HFF-Myc (cell line): ENCODE measurements around the gene MYADML2.

Experiments
- DNase-seq: peaks from one replicate; pipeline ENCODE4 v3.0.0-alpha.2; 2011; ENCODE audit warnings: low read depth; ENCODE audit errors: extremely low read depth
- H3K4me3 ChIP-seq: replicated peaks from 2 replicates; pipeline ENCODE4 v1.5.1; 2011; ENCODE audit warnings: low read depth, mild to moderate bottlenecking, control low read depth, low read length
- CTCF ChIP-seq: IDR thresholded peaks from 2 replicates; pipeline ENCODE4 v1.5.1; 2012; ENCODE audit warnings: mild to moderate bottlenecking, low read depth, low read length, control low read depth; ENCODE audit errors: missing control alignments

Gene MYADML2

GRCh38 chr17:81941484-81942166 is 5.4 kb downstream of the MYADML2 start:
- TF ChIP-seq CTCF: no peak
- H3K4me3 ChIP-seq: no peak overlapping the region
- DNase-seq: no peak

- DNase-seq: no peak
- no peak overlapping the region for H3K4me3 ChIP-seq
- TF ChIP-seq CTCF: no peak
Observed at GRCh38 chr17:81940538-81941483, 6.2 kb downstream of the MYADML2 start.

GRCh38 chr17:81939881-81940385 is 7.1 kb downstream of the MYADML2 start:
- no peak for DNase-seq
- no peak for TF ChIP-seq CTCF
- H3K4me3 ChIP-seq: no peak overlapping the region

GRCh38 chr17:81939218-81939617 is 7.8 kb downstream of the MYADML2 start:
- DNase-seq: no peak
- no peak overlapping the region for H3K4me3 ChIP-seq
- TF ChIP-seq CTCF: no peak

GRCh38 chr17:81935709-81936084 is 11.3 kb downstream of the MYADML2 start:
- peak overlapping the region; percentile 93 for H3K4me3 ChIP-seq
- no peak for DNase-seq
- TF ChIP-seq CTCF: no peak

- TF ChIP-seq CTCF: no peak
- peak overlapping the region; percentile 93 for H3K4me3 ChIP-seq
- DNase-seq: no peak
Observed at GRCh38 chr17:81934850-81935708, 12.0 kb downstream of the MYADML2 start.
